IMR-90 (cell line): Measurements from ENCODE around the gene CD34.

Source experiments
- CEBPB ChIP-seq: IDR thresholded peaks from 2 replicates; pipeline ENCODE4 v1.6.1; 2012; ENCODE audit warnings: low read depth, low read length, improper control_type of control experiment
- CTCF ChIP-seq: conservative IDR thresholded peaks from 2 replicates; pipeline ENCODE4 v1.5.1; 2012; ENCODE audit warnings: mild to moderate bottlenecking, low read depth, low read length, improper control_type of control experiment
- MAFK ChIP-seq: IDR thresholded peaks from 2 replicates; pipeline ENCODE4 v1.6.1; 2012; ENCODE audit warnings: low read depth, low read length, improper control_type of control experiment
- MAZ ChIP-seq: IDR thresholded peaks from 2 replicates; pipeline ENCODE4 v1.6.1; 2012; ENCODE audit warnings: low read depth, mild to moderate bottlenecking, low read length, improper control_type of control experiment, moderate library complexity, borderline replicate concordance
- MXI1 ChIP-seq: IDR thresholded peaks from 2 replicates; pipeline ENCODE4 v1.6.1; 2012; ENCODE audit warnings: low read depth, mild to moderate bottlenecking, low read length, moderate library complexity, borderline replicate concordance
- NFE2L2 ChIP-seq: fragments of 150-350 bp; IDR thresholded peaks from 2 replicates; pipeline ENCODE4 v1.6.1; 2016; ENCODE audit warnings: low read depth, mild to moderate bottlenecking, low read length
- POLR2A ChIP-seq: IDR thresholded peaks from 2 replicates; pipeline ENCODE4 v1.6.1; 2012; ENCODE audit warnings: mild to moderate bottlenecking, low read depth, low read length
- USF2 ChIP-seq: fragments of 150-350 bp; IDR thresholded peaks from 2 replicates; pipeline ENCODE4 v1.6.1; 2017; ENCODE audit warnings: mild to moderate bottlenecking, antibody characterized with exemption, low read length, low read depth

- TF ChIP-seq USF2, result no peak
- no peak for TF ChIP-seq CTCF
- TF ChIP-seq POLR2A, result no peak
- TF ChIP-seq CEBPB, result no peak
- no peak for TF ChIP-seq MAFK
- TF ChIP-seq NFE2L2, result no peak
- no peak for TF ChIP-seq MAZ
- no peak for TF ChIP-seq MXI1
Observed at GRCh38 chr1:207857447-207857846, 53.5 kb downstream of the CD34 start.
